Lung (tissue), 12 donors: ENCODE measurements around the gene PPIL4. TPM values are rescaled to one million over a fixed set of nuclear protein-coding genes. Genes with fewer than 3 reads are reported as not detected.

Source experiments
- ATAC-seq: fragments of 200-7000 bp; cut with Tn5 transposase; one replicate; pipeline ENCODE4 v1.9.1; 2020; ENCODE audit warnings: moderate number of reproducible peaks; ENCODE audit not compliant: insufficient read depth, low FRiP score
- DNase-seq, 3 donors: peaks; one replicate each; pipeline ENCODE4 v3.0.0-alpha.2; 2013 to 2017
- H3K27ac ChIP-seq, 2 donors: one replicate each; pipeline ENCODE4 v1.5.1; 2013; ENCODE audit warnings: mild to moderate bottlenecking in 2 of 2, moderate library complexity in 2 of 2, control low read depth in 1 of 2, inconsistent platforms in 1 of 2, low read depth in 1 of 2, low read length in 1 of 2
- H3K27me3 ChIP-seq, 3 donors: one replicate each; pipeline ENCODE4 v1.5.1; 2013; ENCODE audit warnings: low read length in 2 of 3; ENCODE audit not compliant: control insufficient read depth in 3 of 3, insufficient read depth in 3 of 3
- H3K36me3 ChIP-seq, 4 donors: one replicate each; pipeline ENCODE4 v1.5.1; 2013; ENCODE audit warnings: low read length in 4 of 4, mild to moderate bottlenecking in 1 of 4, moderate library complexity in 1 of 4; ENCODE audit not compliant: control insufficient read depth in 4 of 4, insufficient read depth in 4 of 4
- H3K4me1 ChIP-seq, 5 donors: one replicate each; pipeline ENCODE4 v1.5.1; 2013; ENCODE audit warnings: low read length in 5 of 5, mild to moderate bottlenecking in 2 of 5, moderate library complexity in 1 of 5; ENCODE audit not compliant: control insufficient read depth in 5 of 5, insufficient read depth in 5 of 5
- H3K4me3 ChIP-seq: one replicate; pipeline ENCODE4 v1.5.1; 2013; ENCODE audit warnings: mild to moderate bottlenecking, control low read depth, moderate library complexity
- H3K9ac ChIP-seq, 2 donors: one replicate each; pipeline ENCODE4 v1.5.1; 2013; ENCODE audit warnings: low read length in 2 of 2, control low read depth in 1 of 2; ENCODE audit not compliant: insufficient read depth in 1 of 2
- H3K9me3 ChIP-seq, 4 donors: one replicate each; pipeline ENCODE4 v1.5.1; 2013; ENCODE audit warnings: low read length in 3 of 4, mild to moderate bottlenecking in 1 of 4, moderate library complexity in 1 of 4; ENCODE audit not compliant: control insufficient read depth in 4 of 4, insufficient read depth in 3 of 4
- WGBS, 2 donors: extraction: QIAGEN DNeasy Blood & Tissue Kit; methylation state at CpG; one replicate each; pipeline ENCODE4 v1.1.7; 2013; 5-methylcytosine and 5-hydroxymethylcytosine counted together
- polyA plus RNA-seq, 2 donors: library from polyadenylated mRNA; stranded (reverse); fragments of 200-250 nt; gene quantifications; one replicate each; pipeline ENCODE4 v1.2.1, GENCODE V29; 2013
- total RNA-seq, 2 donors: library from RNA; depleted of rRNA in 1 of 2; stranded (reverse); fragments of >200 nt in 1 of 2; gene quantifications; one replicate each; pipeline ENCODE4 v1.2.1, GENCODE V29; 2014 to 2021
- TF ChIP-seq, protein P1 (sequence below): IDR thresholded peaks from 2 replicates; pipeline ENCODE4 v1.5.1; 2012; ENCODE audit warnings: mild to moderate bottlenecking; ENCODE audit errors: control extremely low read depth, extremely low read depth
- donor health status: control.
- donor health status: control.
- donor health status: Bipolar disorder and iron deficiency.
- donor health status: healthy.
- donor health status: DM: yes; HTN: yes; CAD: no.

The PPIL4 gene
- total and polyA plus RNA-seq, 4 donors: 15.7 to 52.3 (median 21.9) TPM

DNA sequence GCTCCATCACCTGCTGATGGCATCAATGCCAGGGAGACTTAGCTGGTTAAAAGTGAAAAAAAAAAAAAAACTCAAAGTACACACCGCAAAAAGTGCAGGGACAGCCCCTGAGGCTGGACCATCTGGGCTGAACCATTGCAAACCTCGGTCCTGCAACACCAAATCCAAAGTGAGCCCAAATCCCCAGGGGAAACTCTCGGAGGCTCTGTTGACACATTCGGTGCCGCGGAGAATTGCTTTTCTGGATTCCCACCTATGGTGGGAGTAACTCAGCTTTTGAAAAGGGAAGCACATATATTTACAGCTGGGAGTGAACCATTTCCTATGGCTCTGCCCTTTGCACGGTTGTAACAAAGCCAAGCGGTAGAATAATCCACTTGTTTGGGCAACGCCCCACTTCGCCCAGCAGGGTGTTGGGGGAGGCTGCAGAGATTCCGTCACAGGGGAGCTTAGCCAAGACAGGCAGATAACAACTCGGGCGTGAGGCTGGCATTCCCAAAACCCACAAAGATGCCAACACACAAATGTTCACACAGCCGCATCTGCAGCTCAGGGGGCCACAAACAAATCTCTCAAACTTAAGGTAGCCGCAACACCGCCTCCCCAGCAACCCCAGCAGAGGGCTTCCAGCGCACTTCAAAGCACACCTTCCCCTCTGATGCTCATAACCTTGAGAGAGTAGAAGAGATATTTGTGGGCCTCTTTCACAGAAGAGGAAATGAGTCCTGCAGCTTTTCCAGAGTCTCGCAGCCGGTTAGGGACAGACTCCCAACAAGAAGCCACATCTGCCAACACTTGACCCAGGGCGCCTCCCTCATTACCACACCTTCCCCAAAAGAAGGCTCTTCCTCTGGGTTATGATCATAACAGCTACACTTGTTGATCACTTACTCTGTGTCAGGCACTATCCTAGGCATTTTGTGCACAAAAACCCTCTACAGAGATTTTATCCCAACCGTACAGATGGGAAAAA lies 72.5 kb downstream of the PPIL4 start:
- H3K9ac ChIP-seq: no peak overlapping the region
- peaks cover 0 to 2% (median 0%) of the 10 kb centered on the region in 4 donors for H3K9me3 ChIP-seq
- H3K4me1 ChIP-seq: peaks cover 0 to 3% (median 0%) of the 10 kb centered on the region in 5 donors
- WGBS, 2 donors: 55 to 76% methylated on average over 21 of the region's 21 CpGs
- no peak overlapping the region for H3K27ac ChIP-seq
- H3K27me3 ChIP-seq: no peaks in the 10 kb centered on the region
- TF ChIP-seq, protein P1, sequence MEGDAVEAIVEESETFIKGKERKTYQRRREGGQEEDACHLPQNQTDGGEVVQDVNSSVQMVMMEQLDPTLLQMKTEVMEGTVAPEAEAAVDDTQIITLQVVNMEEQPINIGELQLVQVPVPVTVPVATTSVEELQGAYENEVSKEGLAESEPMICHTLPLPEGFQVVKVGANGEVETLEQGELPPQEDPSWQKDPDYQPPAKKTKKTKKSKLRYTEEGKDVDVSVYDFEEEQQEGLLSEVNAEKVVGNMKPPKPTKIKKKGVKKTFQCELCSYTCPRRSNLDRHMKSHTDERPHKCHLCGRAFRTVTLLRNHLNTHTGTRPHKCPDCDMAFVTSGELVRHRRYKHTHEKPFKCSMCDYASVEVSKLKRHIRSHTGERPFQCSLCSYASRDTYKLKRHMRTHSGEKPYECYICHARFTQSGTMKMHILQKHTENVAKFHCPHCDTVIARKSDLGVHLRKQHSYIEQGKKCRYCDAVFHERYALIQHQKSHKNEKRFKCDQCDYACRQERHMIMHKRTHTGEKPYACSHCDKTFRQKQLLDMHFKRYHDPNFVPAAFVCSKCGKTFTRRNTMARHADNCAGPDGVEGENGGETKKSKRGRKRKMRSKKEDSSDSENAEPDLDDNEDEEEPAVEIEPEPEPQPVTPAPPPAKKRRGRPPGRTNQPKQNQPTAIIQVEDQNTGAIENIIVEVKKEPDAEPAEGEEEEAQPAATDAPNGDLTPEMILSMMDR: no peak
- ATAC-seq: no peak
- H3K4me3 ChIP-seq: no peak overlapping the region
- DNase-seq: no peak
- H3K36me3 ChIP-seq: no peaks in the 10 kb centered on the region

DNA sequence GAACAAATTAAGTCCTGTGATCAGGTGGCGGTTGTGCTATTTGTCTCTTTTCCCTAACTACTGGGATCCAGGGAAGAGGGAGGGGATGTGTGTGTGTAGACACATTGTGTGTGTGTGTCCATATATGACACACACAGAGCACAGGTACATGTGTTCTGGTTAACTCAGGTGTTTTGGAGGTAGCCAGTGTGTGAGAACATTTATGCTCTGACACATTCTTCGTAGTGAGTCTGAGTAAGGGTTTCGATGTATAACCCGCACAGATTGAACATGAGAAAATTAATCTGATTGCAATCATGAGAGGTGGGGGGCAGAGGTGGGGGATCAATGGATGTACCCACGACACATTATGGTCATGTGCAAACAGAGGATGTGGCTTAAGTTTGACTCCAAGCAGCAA lies 73.6 kb downstream of the PPIL4 start:
- Histone ChIP-seq H3K36me3 (no peaks in the 10 kb centered on the region), H3K9me3 (peaks cover 0 to 2% (median 0%) of the 10 kb centered on the region in 4 donors), H3K27ac (no peak overlapping the region), H3K4me3 (no peak overlapping the region), H3K27me3 (no peaks in the 10 kb centered on the region), H3K4me1 (peaks cover 0 to 5% (median 0%) of the 10 kb centered on the region in 5 donors), H3K9ac (no peak overlapping the region)
- TF ChIP-seq, protein P1: no peak
- DNase-seq (no peak), ATAC-seq (no peak)
- 91 to 93% methylated on average over 5 of the region's 5 CpGs for WGBS, 2 donors

DNA sequence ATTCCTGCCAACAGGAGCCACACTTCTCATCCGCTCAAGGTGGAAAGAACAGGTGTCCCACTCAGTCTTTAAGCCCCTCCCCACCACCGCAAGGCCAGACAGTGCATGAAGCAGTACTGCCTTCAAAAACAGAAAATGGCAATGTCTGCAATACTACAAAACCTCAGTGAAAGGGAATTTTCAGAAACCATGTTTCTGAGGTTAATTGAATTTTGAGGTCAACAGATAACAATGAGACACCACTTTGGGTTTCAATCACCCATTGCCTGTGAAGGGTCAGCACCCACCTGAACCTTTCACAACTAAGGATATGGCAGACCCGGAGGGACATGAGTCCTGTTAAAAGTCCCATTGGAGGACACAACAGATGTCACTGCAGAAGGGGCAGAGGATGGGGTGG lies 74.0 kb downstream of the PPIL4 start:
- H3K4me3 ChIP-seq: no peak overlapping the region
- no peak overlapping the region for H3K27ac ChIP-seq
- H3K9ac ChIP-seq: no peak overlapping the region
- no peaks in the 10 kb centered on the region for H3K36me3 ChIP-seq
- H3K9me3 ChIP-seq: peaks cover 0 to 2% (median 0%) of the 10 kb centered on the region in 4 donors
- peaks cover 0 to 5% (median 0%) of the 10 kb centered on the region in 5 donors for H3K4me1 ChIP-seq
- no peak for DNase-seq
- WGBS, 2 donors: 94% methylated on average over 3 of the region's 3 CpGs
- TF ChIP-seq, protein P1: no peak
- no peaks in the 10 kb centered on the region for H3K27me3 ChIP-seq
- ATAC-seq: no peak
